Calu3 (cell line): ENCODE measurements around the gene NCKAP5. TPM values are rescaled to one million over a fixed set of nuclear protein-coding genes. Genes with fewer than 3 reads are reported as not detected.

Experiments
- BruUV-seq: library from RNA; stranded (reverse); fragments of 400-500 nt; replicated peaks from 2 replicates; lab custom pipeline; 2021; lab: Mats Ljungman, UMichigan
- CTCF ChIA-PET: fragments of 300-600 bp; sonication (Branson Sonifier 250); formaldehyde crosslinking; loops from one replicate; lab custom pipeline; 2022; ENCODE audit warnings: antibody characterized with exemption; lab: Charles Lee
- DNase-seq: peaks from one replicate; pipeline ENCODE4 v3.0.0; 2022
- H3K27ac Mint-ChIP-seq: one replicate; pipeline ENCODE4 v1.8.0; 2022; ENCODE audit warnings: mixed read lengths; ENCODE audit not compliant: unreplicated experiment
- H3K27me3 Mint-ChIP-seq: one replicate; pipeline ENCODE4 v1.8.0; 2022; ENCODE audit warnings: mixed read lengths; ENCODE audit not compliant: unreplicated experiment
- H3K36me3 Mint-ChIP-seq: one replicate; pipeline ENCODE4 v1.8.0; 2022; ENCODE audit warnings: mild to moderate bottlenecking, moderate library complexity, mixed read lengths; ENCODE audit not compliant: insufficient read depth, unreplicated experiment
- H3K4me1 Mint-ChIP-seq: one replicate; pipeline ENCODE4 v1.8.0; 2022; ENCODE audit warnings: mild to moderate bottlenecking, low read depth, mixed read lengths; ENCODE audit not compliant: unreplicated experiment
- H3K4me3 Mint-ChIP-seq: one replicate; pipeline ENCODE4 v1.8.0; 2022; ENCODE audit warnings: mild to moderate bottlenecking, low read depth, moderate library complexity, mixed read lengths; ENCODE audit not compliant: unreplicated experiment
- H3K9me3 Mint-ChIP-seq: one replicate; pipeline ENCODE4 v1.8.0; 2022; ENCODE audit warnings: low read depth, mixed read lengths; ENCODE audit not compliant: unreplicated experiment
- intact Hi-C: fragments of 100-400 bp; cut with micrococcal nuclease; formaldehyde crosslinking; loops from one replicate; pipeline ENCODE4 v1.10.0; 2022; ENCODE audit not compliant: unreplicated experiment
- total RNA-seq: library from RNA; stranded (reverse); gene quantifications from 2 replicates; pipeline ENCODE4 v1.2.3, GENCODE V29; 2022
- TF ChIP-seq, protein P1 (sequence below): fragments of 200-600 bp; IDR thresholded peaks from one replicate; pipeline ENCODE4 v1.8.0; 2022; ENCODE audit warnings: antibody characterized with exemption; ENCODE audit not compliant: unreplicated experiment

Gene NCKAP5
- total RNA-seq, 1 experiment from 2014 or later, result 2.2 TPM

DNA sequence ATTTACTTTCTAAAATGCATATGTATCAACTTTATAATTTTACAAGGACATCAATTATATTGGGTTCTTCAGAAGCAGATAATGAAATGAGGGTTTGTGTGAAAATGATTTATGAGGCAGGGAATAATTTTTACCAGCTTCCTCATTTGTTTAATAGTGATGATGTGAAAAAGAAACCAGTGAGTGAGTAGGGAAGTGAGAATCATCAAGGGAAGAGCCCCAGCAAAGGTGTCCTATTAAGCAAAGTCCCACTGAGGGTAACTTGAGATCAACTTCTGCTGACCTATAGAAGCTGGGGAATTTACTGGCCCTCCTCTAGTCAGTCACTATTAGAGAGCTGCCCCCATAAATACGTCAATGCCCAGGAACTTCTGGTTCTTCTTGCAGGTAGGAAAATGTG lies 631.5 kb downstream of the NCKAP5 start:
- no TSS peak for BruUV-seq
- no peak overlapping the region for H3K27ac Mint-ChIP-seq
- no peaks in the 10 kb centered on the region for H3K9me3 Mint-ChIP-seq
- no peaks in the 10 kb centered on the region for H3K36me3 Mint-ChIP-seq
- no peaks in the 10 kb centered on the region for H3K27me3 Mint-ChIP-seq
- TF ChIP-seq, protein P1, sequence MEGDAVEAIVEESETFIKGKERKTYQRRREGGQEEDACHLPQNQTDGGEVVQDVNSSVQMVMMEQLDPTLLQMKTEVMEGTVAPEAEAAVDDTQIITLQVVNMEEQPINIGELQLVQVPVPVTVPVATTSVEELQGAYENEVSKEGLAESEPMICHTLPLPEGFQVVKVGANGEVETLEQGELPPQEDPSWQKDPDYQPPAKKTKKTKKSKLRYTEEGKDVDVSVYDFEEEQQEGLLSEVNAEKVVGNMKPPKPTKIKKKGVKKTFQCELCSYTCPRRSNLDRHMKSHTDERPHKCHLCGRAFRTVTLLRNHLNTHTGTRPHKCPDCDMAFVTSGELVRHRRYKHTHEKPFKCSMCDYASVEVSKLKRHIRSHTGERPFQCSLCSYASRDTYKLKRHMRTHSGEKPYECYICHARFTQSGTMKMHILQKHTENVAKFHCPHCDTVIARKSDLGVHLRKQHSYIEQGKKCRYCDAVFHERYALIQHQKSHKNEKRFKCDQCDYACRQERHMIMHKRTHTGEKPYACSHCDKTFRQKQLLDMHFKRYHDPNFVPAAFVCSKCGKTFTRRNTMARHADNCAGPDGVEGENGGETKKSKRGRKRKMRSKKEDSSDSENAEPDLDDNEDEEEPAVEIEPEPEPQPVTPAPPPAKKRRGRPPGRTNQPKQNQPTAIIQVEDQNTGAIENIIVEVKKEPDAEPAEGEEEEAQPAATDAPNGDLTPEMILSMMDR, result no peak
- H3K4me1 Mint-ChIP-seq, result peaks cover 18% of the 10 kb centered on the region
- intact Hi-C loops, result loop anchor here (10.0 kb wide), 1 partner anchor 208 kb away; no protein-coding TSS in a partner anchor
- CTCF ChIA-PET, result no interaction called here
- no peak for DNase-seq
- H3K4me3 Mint-ChIP-seq, result no peak overlapping the region

DNA sequence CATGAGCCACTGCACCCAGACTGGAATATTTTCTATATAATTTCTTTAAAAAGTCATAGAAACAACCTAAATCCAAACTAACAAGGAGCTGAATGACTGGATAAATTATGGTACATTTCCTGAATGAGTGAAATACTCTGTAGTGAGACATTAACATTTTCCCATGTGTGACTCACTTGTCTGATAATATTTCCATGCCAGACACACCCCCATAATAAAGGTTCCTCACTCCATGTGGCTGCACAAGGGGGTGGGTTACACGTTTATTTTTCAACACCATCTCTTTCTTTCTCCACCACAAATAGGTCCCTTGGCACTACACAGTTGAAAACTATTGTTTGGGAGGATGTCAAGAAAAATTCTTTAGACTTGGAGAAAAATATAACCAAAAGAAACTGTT lies 632.0 kb downstream of the NCKAP5 start:
- TF ChIP-seq, protein P1, result no peak
- Mint-ChIP-seq H3K27ac (no peak overlapping the region), H3K27me3 (no peaks in the 10 kb centered on the region), H3K4me1 (peaks cover 18% of the 10 kb centered on the region), H3K4me3 (no peak overlapping the region), H3K36me3 (no peaks in the 10 kb centered on the region), H3K9me3 (no peaks in the 10 kb centered on the region)
- no TSS peak for BruUV-seq
- CTCF ChIA-PET, result no interaction called here
- intact Hi-C loops, result loop anchor here (10.0 kb wide), 1 partner anchor 209 kb away; no protein-coding TSS in a partner anchor
- DNase-seq, result no peak

GRCh38 chr2:132929786-132930185 lies 638.5 kb downstream of the NCKAP5 start:
- H3K4me1 Mint-ChIP-seq, result no peaks in the 10 kb centered on the region
- H3K27me3 Mint-ChIP-seq, result no peaks in the 10 kb centered on the region
- no peak for DNase-seq
- no peak overlapping the region for H3K4me3 Mint-ChIP-seq
- no peaks in the 10 kb centered on the region for H3K36me3 Mint-ChIP-seq
- TF ChIP-seq, protein P1, result no peak
- intact Hi-C loops, result loop anchor here (10.0 kb wide), 1 partner anchor 215 kb away; no protein-coding TSS in a partner anchor
- H3K9me3 Mint-ChIP-seq, result peaks cover 3% of the 10 kb centered on the region
- BruUV-seq, result no TSS peak
- CTCF ChIA-PET, result no interaction called here
- H3K27ac Mint-ChIP-seq, result no peak overlapping the region

GRCh38 chr2:132923787-132924186 lies 644.5 kb downstream of the NCKAP5 start:
- Mint-ChIP-seq H3K27ac (no peak overlapping the region), H3K4me3 (no peak overlapping the region), H3K4me1 (no peaks in the 10 kb centered on the region), H3K9me3 (peaks cover 3% of the 10 kb centered on the region), H3K27me3 (no peaks in the 10 kb centered on the region), H3K36me3 (no peaks in the 10 kb centered on the region)
- CTCF ChIA-PET, result no interaction called here
- no TSS peak for BruUV-seq
- DNase-seq, result no peak
- intact Hi-C loops, result no loop called here
- TF ChIP-seq, protein P1, result no peak
